HG02938 (cell line): ENCODE data around the gene FKBP11.
A peak's percentile ranks its signal among the peaks of the same experiment; 100 is the strongest.

Experiments
- ATAC-seq: cut with Tn5 transposase; IDR thresholded peaks from one replicate; pipeline ENCODE4 v1.9.1; 2021; ENCODE audit warnings: mild to moderate bottlenecking, moderate library complexity; ENCODE audit not compliant: unreplicated experiment

The FKBP11 gene

DNA sequence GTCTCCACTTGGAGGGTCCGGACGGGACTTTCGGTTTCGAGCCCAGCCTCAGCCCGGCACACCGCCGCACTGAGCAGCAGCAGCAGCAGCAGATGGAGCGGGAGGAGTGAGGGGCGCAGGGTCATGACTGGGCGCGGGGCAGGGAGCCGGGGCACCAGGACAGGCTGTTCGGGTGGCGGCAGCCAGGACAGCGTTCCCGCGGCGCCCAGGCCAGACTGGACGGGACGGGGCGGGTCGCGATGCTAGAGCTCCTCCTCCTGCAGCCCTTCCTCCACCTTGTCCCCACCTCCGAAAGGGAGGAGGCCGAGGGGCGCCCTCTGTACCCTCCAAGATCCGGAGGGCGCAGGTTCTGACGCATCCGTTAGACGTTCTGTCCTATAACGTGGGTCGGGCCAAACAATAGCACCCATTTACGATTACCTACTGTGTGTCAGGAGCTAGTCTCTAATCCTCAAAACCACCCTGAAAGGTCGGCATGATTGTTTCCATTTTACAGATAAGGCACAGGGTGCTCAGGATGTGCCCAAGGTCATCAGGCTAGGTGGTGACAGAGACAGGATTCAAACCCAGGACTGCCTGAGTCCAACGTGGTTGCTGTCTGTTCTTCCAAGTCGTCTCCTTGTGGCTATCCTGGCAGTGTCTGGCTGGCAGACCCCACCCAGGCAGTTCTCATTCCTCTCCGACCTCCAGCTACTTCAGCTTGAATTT lies at the start of gene FKBP11:
Gene FKBP11 (minus strand): TSS at position 189 of the 708 bp plus-strand sequence. CDS start 64 bp downstream, at position 125.
- peak; percentile 70 for ATAC-seq

DNA sequence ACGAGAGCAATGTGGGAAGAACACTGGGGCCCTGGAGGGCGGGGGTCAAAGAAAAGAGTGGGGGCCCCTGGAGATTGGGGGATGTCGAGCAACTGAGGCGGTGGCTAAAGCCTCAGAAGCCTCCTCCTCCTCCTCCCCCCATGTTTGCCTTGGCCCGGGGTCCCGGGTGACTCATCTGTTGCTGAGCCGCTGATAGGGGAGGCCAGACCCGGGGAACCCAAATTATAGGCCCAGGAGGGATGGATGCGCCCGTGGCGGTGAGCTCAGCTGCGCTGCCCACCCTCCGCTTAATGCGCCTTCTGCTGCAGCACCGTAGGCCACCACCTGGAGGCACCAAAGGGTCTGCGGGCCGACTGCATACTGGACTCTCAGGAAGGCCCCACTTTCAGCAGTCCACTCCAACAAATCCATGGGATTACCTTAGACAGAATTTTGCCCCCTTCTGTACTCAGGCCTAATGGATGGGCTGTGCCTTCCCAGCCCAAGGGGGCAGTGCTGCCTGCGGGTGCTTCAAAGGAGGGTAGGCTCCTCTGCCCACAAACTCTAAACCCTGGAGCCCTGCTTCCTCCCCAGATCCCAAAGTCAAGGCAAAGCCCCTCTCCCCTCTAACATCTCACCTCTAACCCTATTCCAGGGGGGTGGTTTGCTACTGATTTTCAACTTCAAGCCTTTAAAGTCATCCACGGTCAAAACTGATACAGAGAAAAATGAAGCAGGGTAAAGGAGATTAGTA lies 48.8 kb upstream of the FKBP11 start:
- no peak for ATAC-seq

DNA sequence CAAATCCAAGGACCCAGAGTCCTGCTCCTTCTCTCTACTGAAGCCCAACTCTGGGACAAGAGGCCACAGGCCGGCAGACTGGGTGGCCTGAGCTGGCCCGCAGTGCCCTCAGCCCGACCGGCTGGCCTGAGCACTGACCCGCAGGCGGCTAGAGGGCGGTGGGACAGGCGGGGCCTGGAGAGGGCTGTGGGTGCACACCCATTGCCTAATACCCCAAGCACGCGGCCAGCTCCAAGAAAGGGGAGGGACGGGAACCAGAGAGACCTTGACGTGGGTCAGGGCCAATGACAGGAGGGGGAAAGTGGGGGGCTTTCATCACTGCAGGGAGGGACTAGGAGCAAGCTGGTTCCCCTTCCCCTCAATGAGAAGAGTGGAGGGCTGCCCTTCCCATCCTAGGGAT lies 48.2 kb upstream of the FKBP11 start:
- ATAC-seq, result no peak

DNA sequence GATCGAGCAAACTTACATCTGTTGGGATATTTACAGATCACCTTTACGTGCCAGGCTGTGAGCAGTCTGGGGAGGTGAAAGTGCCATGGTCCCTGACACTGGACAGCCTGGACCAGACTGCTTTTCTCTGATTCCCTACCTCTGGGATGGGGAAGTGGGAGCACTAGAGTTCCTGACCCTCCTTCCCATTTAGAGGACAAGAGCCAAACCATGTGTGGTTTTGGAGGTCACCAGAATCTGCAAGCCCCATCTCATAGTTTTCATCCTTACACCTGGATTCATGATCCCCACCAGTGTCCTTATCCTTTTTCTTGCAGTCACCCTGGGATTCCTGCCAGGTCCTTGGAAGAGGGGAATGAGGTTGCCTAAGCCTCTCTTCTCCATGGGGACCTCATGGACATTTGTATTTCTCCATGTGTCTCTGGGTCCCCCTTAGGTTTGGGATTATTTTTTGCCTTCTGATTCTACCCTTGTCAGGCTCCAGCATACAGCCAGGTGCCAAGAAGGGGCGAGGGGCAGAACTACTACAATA lies 47.7 kb upstream of the FKBP11 start:
- no peak for ATAC-seq

DNA sequence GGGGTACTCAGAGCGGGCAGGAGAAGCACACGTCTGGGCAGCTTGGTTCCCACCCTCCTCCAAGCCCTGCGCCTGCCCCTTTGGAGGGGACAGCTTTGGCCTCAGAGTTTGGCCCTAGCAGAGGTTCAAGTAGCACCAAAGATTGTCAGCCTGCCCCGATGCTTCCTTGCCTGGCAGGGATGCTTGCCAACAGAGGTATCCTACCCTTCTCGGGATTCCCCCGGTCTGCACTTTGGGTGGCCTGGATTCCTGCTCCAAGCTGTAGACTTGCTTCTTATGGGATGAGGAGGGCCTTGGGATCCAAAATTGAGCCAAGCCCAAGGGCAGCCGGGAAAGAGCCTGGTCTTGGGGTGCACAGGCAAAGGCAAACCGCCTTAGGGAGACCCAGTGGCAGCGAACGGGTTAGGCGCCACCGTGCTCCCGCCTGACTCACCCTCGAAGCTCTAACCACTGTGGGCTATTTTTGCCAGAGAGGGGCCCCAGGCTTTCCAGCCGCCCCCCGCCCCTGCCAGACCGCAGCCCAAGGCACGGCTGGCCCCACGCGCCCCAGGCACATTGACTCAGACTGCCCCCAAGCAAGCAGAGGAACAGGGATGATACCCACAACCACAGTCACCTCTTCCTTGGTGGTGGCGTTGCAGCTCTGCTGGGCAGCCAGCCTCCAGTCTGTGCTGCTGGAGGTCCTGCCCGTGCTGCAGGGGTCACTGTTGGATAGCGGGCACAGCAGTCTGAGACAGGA lies 47.1 kb upstream of the FKBP11 start:
- ATAC-seq, result no peak

DNA sequence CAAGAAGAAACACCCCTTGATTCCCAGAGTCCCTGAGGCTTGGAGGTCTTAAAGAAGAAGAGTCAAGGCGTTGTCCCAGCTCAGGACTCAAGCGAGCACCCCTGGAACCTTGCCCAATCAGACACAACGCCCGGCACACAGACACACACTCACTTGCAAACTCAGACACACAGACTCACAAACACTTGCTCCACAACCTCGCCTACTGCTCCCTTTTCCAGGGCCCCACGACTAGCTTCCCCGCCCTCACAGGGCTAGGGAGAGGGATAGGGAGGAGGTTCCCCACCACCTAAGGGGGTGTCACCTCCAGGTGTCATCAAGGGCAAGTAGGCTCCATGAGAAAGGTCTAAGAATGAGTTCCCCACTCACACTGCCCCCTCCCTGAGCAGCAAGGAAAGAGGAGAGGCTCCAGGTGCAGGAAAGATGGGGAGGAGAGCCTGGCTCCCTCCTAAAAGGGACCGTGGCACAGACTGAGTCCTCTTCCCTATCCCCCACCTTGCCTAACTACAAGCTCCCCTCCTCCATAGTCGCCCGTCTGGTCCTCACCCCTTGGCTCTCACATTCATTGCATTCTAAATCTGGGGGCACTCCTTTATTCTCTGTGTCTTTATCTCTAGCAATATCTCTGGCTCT lies 45.5 kb upstream of the FKBP11 start:
- no peak for ATAC-seq

DNA sequence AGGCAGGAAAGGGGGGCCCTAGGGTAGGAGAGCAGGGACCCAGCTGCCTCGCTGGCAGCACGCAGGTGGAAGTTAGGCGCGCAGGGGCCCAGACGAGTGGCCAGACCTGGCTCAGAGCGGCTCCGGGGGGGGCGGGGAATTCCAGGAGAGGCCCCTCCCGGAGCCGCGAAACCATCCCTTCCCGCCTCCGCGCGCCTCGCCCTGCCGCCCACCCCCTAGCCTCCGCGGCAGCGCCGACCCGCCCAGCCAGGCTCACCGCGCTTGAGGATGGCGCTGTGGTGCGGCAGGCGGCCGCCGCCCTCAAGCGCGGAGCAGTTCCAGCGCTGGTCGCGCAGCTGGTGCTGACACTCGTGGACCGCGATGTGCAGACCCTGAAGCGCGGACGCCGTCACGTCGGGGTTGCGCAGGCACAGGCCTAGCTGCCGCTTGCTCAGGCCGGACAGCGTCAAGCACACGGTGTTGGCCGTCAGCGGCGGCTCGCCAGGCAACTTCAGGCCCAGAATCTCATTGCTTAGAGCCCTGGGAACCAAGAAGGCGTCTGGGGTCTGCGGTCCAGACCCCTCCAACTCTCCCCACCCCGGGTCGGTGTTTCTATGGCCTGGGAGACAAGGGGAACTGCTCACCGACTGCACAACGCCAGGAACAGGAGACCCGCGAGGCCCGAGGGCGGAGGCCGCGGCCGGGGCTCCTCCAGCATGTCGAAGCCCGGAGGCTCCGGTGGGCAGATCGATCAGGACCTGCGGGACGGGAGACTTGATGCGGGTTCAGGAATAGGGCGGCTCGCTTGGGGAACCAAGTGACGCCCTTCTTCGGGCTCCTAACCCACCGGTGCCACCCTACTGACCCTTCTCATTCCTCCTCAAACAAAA lies 44.8 kb upstream of the FKBP11 start:
- ATAC-seq, result no peak

- ATAC-seq, result no peak
Measured at GRCh38 chr12:48969160-48969771, 44.0 kb upstream of the FKBP11 start.

DNA sequence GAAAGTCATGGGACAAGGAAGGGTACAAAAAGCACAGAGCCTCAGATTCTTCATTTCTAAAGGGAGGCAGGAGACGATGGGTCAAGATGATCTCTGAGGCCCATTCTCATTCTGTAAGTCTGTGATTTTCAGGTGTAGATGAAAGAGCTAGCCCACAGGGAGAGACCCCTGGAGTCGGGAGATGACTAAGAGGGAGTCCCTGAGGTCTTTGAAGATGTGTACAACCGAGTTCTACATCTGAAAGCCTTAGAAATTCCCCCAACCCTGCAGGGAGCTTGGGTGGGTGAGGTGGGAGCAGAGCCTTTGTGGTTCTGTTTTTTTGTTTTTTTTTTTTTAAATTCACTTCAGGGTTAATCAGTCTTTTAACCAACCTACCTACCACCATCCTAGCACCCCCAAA lies 43.2 kb upstream of the FKBP11 start:
- ATAC-seq, result no peak

- no peak for ATAC-seq
Measured at GRCh38 chr12:48967991-48968390, 42.7 kb upstream of the FKBP11 start.

- ATAC-seq, result no peak
Measured at GRCh38 chr12:48966177-48966895, 41.0 kb upstream of the FKBP11 start.

- ATAC-seq, result no peak
Measured at GRCh38 chr12:48965298-48965838, 40.1 kb upstream of the FKBP11 start.

GRCh38 chr12:48961801-48962200 lies 36.5 kb upstream of the FKBP11 start:
- ATAC-seq, result no peak

- no peak for ATAC-seq
Measured at GRCh38 chr12:48961331-48961730, 36.0 kb upstream of the FKBP11 start.

DNA sequence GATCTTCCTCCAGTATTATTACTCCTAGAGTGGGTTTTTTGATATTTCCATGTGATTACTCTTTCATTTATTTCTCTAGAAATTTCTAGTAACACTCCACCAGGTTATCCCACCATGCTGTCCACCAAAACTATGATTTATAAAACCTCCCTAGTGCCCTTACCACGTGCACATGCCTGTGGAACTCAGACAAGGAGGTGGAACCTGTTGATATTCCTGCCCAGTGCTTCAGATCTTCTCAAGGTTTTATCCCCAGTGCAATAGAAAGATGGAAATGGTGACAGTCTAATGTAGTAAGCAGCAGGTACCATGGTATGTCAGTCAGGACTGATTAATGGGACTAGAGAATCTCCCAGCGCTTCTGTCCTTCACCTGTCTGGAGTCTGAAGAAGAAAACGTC lies 35.5 kb upstream of the FKBP11 start:
- ATAC-seq, result no peak

- no peak for ATAC-seq
Measured at GRCh38 chr12:48958049-48958388, 32.7 kb upstream of the FKBP11 start.

DNA sequence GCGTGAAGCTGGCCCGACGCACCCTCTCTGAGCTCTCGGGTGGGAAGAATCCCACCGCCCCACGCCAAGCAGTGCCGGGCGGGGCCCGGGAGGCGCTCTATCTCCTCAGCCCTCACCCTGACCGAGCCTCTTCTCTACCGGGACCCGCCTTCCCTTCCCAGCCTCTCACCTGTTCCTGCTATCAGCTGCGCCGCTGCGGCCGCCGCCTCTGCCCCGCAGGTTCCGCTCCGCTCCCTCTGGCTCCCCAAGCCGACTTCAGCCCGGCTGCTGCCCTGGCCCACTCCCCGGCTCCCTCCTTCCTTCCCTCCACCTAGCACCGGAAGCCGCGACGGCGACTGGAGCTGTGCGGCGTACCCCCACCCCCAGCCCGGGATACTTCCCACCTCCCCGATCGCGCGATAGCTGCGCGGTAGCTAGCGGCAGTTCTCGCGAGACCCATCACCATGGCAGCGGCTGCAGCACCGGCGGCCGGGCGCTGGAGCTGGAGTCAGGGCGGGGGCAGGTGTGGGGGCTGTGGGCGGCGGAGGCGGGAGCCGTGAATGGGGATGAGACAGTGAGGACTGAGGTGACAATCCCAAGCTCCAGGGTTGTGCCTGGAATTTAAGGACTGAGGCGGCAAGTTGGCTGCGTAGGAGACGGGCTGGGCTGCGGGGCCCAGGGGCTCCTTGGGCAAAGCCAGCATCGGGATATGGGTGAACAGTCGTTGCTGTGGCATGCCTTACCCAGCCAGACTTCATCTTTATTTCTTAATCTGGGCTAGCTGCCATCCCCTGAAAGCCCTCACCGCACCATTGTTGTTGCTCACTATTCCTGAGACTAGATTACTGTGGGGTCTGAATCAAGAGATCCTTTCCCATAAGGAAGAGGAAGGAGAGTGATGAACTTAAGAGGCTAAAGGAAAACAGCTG lies 32.1 kb upstream of the FKBP11 start, which contains the start of gene ARF3:
Gene ARF3 (minus strand): TSS at position 347 of the 908 bp plus-strand sequence. CDS start 16,392 bp downstream, outside the sequence.
- peak; percentile 81 for ATAC-seq
